Sigmoid colon (tissue), 4 donors: ENCODE data around the gene GAGE12J.

Experiments used
- POLR2A ChIP-seq, 2 donors: fragments of 450-650 bp; IDR thresholded peaks; one replicate each; pipeline ENCODE4 v1.6.1; 2016; ENCODE audit warnings: antibody characterized with exemption in 2 of 2, mild to moderate bottlenecking in 2 of 2, moderate library complexity in 2 of 2
- POLR2AphosphoS5 ChIP-seq, 4 donors: sonication (generic); formaldehyde crosslinking; IDR thresholded peaks; one replicate each; pipeline ENCODE4 v1.6.1; 2017; ENCODE audit warnings: antibody characterized with exemption in 4 of 4

DNA sequence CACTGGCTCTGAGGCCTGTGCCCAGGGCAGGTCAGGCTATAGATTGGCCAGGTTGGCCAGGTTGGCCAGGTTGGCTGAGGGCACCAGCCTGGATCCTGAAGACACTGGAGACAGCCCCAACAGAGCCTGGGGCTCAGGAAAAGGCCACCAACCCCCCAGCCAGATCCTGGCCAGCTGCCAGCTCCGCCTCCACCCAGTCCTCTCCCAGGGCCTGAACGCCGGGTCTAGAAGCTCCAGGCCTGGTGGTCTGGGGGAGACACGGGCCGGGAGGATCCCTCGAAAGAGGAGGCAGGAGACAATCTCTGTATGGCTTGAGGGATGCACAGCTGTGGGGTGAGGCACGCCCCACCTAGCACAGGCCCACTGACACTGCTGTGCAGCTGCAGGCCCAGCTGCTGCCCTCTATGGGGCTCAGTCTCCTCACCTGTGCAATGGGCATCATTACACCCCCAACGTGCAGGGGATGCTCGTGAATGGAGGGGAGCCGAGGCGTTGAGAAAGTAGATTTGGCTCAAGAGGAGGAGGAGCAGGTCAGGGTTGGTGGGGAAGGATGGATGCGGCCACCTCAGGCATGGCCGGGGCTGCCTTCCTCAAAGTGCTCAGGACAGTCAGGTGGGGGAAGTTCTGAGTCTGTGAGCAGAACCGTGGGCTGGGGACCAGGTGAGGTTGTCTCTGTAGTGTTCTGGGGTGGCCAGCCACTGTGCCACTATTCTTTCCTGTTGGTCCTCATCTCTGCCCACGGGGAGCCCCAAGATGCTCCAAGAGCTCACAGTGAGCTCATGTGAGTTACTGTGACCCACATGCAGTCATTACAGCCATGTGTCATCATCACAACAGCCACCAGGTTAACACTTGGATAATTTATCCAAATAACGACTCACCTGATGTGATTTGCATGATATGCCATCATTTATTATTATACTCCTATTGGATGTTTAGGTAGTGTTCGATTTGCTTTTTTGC, 29.2 kb upstream of the GAGE12J start:
- TF ChIP-seq POLR2AphosphoS5 (IDR thresholded peaks at IDR 0.05), result no peak
- TF ChIP-seq POLR2A (IDR thresholded peaks at IDR 0.05), result no peak
